PC-3 (cell line): ENCODE results near the gene SUV39H1. TPM values are rescaled to one million over a fixed set of nuclear protein-coding genes. Genes with fewer than 3 reads are reported as not detected.

ENCODE experiments used
- ATAC-seq: fragments of 200-7000 bp; cut with Tn5 transposase; 2 replicates; pipeline ENCODE4 v1.9.1; 2020; ENCODE audit warnings: mild to moderate bottlenecking, moderate library complexity
- BruUV-seq: library from RNA; stranded (reverse); fragments of 400-500 nt; replicated peaks from 2 replicates; lab custom pipeline; 2021; lab: Mats Ljungman, UMichigan
- CTCF ChIA-PET: fragments of 300-600 bp; sonication (Branson Sonifier 250); formaldehyde crosslinking; loops from one replicate; lab custom pipeline; 2022; ENCODE audit warnings: antibody characterized with exemption; lab: Charles Lee
- POLR2A ChIA-PET: fragments of 300-600 bp; sonication (Branson Sonifier 250); formaldehyde crosslinking; loops from one replicate; lab custom pipeline; 2022; ENCODE audit warnings: antibody characterized with exemption; ENCODE audit not compliant: unreplicated experiment; lab: Charles Lee
- DNase-seq: peaks from one replicate; pipeline ENCODE4 v3.0.0-alpha.2; 2015
- H2AFZ ChIP-seq: fragments of 300-600 bp; sonication (generic); 2 replicates; pipeline ENCODE4 v1.6.0; 2016; ENCODE audit warnings: antibody characterized with exemption, low read length
- H3F3A ChIP-seq: fragments of 300-600 bp; sonication (generic); one replicate; pipeline ENCODE4 v1.6.0; 2017; ENCODE audit warnings: antibody characterized with exemption, low read length, control low read depth, mild to moderate bottlenecking; ENCODE audit not compliant: unreplicated experiment
- H3K27ac ChIP-seq: fragments of 300-600 bp; sonication (generic); 2 replicates; pipeline ENCODE4 v1.5.1; 2016; ENCODE audit warnings: mild to moderate bottlenecking, low read length
- H3K27me3 ChIP-seq: fragments of 300-600 bp; sonication (generic); 2 replicates; pipeline ENCODE4 v1.6.1; 2016; ENCODE audit warnings: low read length, mixed read lengths
- H3K36me3 ChIP-seq: fragments of 300-600 bp; sonication (generic); 2 replicates; pipeline ENCODE4 v1.6.1; 2016; ENCODE audit warnings: low read depth, mixed run types, low read length, mixed read lengths
- H3K4me1 ChIP-seq: fragments of 300-600 bp; sonication (generic); 2 replicates; pipeline ENCODE4 v1.5.1; 2016; ENCODE audit warnings: low read length; ENCODE audit not compliant: insufficient read depth
- H3K4me2 ChIP-seq: fragments of 300-600 bp; sonication (generic); 2 replicates; pipeline ENCODE4 v1.6.0; 2016; ENCODE audit warnings: low read length
- H3K4me3 ChIP-seq: fragments of 300-600 bp; sonication (generic); 2 replicates; pipeline ENCODE4 v1.5.1; 2016; ENCODE audit warnings: mild to moderate bottlenecking, low read length, mixed read lengths
- H3K79me2 ChIP-seq: fragments of 300-600 bp; sonication (generic); 2 replicates; pipeline ENCODE4 v1.6.1; 2017; ENCODE audit warnings: low read length, mixed read lengths
- H3K9ac ChIP-seq: fragments of 300-600 bp; sonication (generic); 2 replicates; pipeline ENCODE4 v1.6.0; 2016; ENCODE audit warnings: mild to moderate bottlenecking, low read length
- H3K9me2 ChIP-seq: fragments of 300-600 bp; sonication (generic); replicated peaks from 2 replicates; pipeline ENCODE4 v1.6.1; 2016; ENCODE audit warnings: mixed run types, low read length, mixed read lengths
- H3K9me3 ChIP-seq: fragments of 300-600 bp; sonication (generic); 2 replicates; pipeline ENCODE4 v1.6.1; 2016; ENCODE audit warnings: low read length, mixed read lengths
- H4K20me1 ChIP-seq: fragments of 300-600 bp; sonication (generic); 2 replicates; pipeline ENCODE4 v1.6.1; 2016; ENCODE audit warnings: low read length, mixed read lengths
- EZH2 ChIP-seq: fragments of 300-600 bp; sonication (generic); IDR thresholded peaks from one replicate; pipeline ENCODE4 v1.6.1; 2017; ENCODE audit warnings: antibody characterized with exemption, mild to moderate bottlenecking, low read length; ENCODE audit not compliant: unreplicated experiment
- EZH2phosphoT487 ChIP-seq: fragments of 300-600 bp; sonication (generic); IDR thresholded peaks from 2 replicates; pipeline ENCODE4 v1.6.1; 2018; ENCODE audit warnings: mild to moderate bottlenecking, antibody characterized with exemption, low read length, borderline replicate concordance
- intact Hi-C: fragments of 100-400 bp; cut with micrococcal nuclease; formaldehyde crosslinking; loops from 2 replicates; pipeline ENCODE4 v1.9.0; 2023
- total RNA-seq: library from RNA; depleted of rRNA; stranded (reverse); fragments of >200 nt; gene quantifications from 2 replicates; pipeline ENCODE4 v1.2.3, GENCODE V29; 2014
- TF ChIP-seq, protein P1 (sequence below): fragments of 300-600 bp; sonication (generic); conservative IDR thresholded peaks from 2 replicates; pipeline ENCODE4 v1.5.1; 2017; ENCODE audit warnings: antibody characterized with exemption, low read depth, mild to moderate bottlenecking, low read length

SUV39H1 gene
- total RNA-seq, 1 experiment from 2014 or later = 22.3 TPM

DNA sequence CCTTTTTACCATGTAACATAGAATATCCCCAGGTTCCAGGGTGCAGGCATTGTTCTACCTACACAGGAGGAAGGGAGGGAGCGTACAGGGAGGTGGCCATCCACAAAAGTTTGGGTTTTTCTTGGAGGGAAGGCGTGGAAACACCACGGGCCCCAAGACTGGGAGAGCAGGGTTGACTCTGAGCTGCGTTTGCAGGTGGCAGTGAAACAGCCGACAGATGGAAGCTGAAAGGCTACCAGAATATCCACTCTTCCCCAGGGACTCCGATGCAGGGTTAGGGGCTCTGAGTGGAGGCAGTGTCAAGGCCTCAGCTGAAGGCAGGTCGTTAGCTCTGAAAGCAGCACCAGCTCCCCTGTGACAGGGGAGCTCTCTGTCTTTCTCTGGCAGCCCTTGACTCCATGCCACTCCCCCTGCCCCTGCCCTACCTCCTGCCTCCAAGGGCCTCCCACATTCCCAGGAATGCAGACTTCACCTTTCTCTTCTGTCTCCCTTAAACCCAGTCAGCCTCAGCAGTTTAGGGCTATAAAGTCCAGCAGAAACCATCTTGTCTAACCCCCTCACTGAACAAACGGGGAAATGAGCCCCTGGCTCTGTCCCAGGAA, 51.0 kb downstream of the SUV39H1 start:
- H4K20me1 ChIP-seq = no peaks in the 10 kb centered on the region
- H3K4me1 ChIP-seq = no peaks in the 10 kb centered on the region
- no peaks in the 10 kb centered on the region for H3K36me3 ChIP-seq
- no peaks in the 10 kb centered on the region for H3K79me2 ChIP-seq
- ChIA-PET POLR2A (no interaction called here), CTCF (no interaction called here)
- DNase-seq = no peak
- no peak overlapping the region for H3K27ac ChIP-seq
- H3K27me3 ChIP-seq = no peaks in the 10 kb centered on the region
- no peaks in the 10 kb centered on the region for H3F3A ChIP-seq
- no peak for ATAC-seq
- H3K4me2 ChIP-seq = no peak overlapping the region
- no peak for TF ChIP-seq EZH2
- TF ChIP-seq EZH2phosphoT487 = no peak
- TF ChIP-seq, protein P1, sequence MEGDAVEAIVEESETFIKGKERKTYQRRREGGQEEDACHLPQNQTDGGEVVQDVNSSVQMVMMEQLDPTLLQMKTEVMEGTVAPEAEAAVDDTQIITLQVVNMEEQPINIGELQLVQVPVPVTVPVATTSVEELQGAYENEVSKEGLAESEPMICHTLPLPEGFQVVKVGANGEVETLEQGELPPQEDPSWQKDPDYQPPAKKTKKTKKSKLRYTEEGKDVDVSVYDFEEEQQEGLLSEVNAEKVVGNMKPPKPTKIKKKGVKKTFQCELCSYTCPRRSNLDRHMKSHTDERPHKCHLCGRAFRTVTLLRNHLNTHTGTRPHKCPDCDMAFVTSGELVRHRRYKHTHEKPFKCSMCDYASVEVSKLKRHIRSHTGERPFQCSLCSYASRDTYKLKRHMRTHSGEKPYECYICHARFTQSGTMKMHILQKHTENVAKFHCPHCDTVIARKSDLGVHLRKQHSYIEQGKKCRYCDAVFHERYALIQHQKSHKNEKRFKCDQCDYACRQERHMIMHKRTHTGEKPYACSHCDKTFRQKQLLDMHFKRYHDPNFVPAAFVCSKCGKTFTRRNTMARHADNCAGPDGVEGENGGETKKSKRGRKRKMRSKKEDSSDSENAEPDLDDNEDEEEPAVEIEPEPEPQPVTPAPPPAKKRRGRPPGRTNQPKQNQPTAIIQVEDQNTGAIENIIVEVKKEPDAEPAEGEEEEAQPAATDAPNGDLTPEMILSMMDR = no peak
- no peaks in the 10 kb centered on the region for H3K9me3 ChIP-seq
- H3K9me2 ChIP-seq = no peaks in the 10 kb centered on the region
- no peak overlapping the region for H2AFZ ChIP-seq
- BruUV-seq = no TSS peak
- H3K4me3 ChIP-seq = no peak overlapping the region
- H3K9ac ChIP-seq = no peak overlapping the region
- intact Hi-C loops = no loop called here

DNA sequence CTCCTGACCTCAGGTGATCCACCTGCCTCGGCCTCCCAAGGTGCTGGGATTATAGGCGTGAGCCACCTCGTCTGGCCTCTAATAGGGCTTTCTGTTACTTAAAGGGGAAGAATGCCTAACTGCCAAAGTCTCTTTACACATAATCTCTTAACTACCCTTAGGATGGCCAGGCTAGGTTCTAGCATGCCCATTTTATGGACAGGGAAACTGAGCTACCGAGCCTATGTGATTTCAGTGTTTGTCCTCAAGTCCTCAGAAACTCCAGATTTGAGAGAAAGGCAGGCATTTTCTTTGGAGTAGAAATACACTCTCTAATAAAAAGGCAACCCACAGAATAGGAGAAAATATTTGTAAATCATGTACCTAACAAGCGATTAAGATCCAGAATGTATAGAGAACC, 52.6 kb downstream of the SUV39H1 start:
- no peak overlapping the region for H3K4me2 ChIP-seq
- no peaks in the 10 kb centered on the region for H3K9me3 ChIP-seq
- ChIA-PET CTCF (no interaction called here), POLR2A (no interaction called here)
- no peak overlapping the region for H3K9ac ChIP-seq
- H3K9me2 ChIP-seq = no peaks in the 10 kb centered on the region
- intact Hi-C loops = no loop called here
- no peak overlapping the region for H3K4me3 ChIP-seq
- no peak for ATAC-seq
- no TSS peak for BruUV-seq
- no peaks in the 10 kb centered on the region for H3K36me3 ChIP-seq
- no peak overlapping the region for H2AFZ ChIP-seq
- H3F3A ChIP-seq = no peaks in the 10 kb centered on the region
- H3K4me1 ChIP-seq = no peaks in the 10 kb centered on the region
- no peaks in the 10 kb centered on the region for H3K27me3 ChIP-seq
- no peak overlapping the region for H3K27ac ChIP-seq
- no peaks in the 10 kb centered on the region for H4K20me1 ChIP-seq
- no peak for DNase-seq
- H3K79me2 ChIP-seq = no peaks in the 10 kb centered on the region
- no peak for TF ChIP-seq EZH2
- no peak for TF ChIP-seq EZH2phosphoT487
- TF ChIP-seq, protein P1 = no peak

DNA sequence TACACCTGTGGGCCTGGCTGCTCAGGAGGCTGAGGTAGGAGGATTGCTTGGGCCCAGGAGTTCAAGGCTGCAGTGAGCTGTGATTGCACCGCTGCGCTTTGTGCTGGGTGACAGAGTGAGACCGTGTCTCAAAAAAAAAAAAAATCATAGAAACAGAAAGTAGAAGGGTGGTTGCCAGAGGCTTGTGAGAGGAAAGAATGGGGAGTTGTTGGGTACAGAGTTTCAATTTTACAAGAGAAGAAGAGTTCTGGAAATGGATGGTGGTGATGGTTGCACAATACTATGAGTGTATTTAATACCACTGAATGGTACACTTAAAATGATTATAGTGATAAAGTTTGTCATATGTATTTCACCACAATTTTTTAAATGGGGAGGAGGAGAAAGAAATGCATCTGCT, 54.8 kb downstream of the SUV39H1 start:
- no TSS peak for BruUV-seq
- intact Hi-C loops = no loop called here
- H4K20me1 ChIP-seq = no peaks in the 10 kb centered on the region
- H3K9me3 ChIP-seq = no peaks in the 10 kb centered on the region
- H3K4me3 ChIP-seq = no peak overlapping the region
- H2AFZ ChIP-seq = no peak overlapping the region
- no peaks in the 10 kb centered on the region for H3K79me2 ChIP-seq
- no peak for TF ChIP-seq EZH2
- TF ChIP-seq, protein P1 = no peak
- TF ChIP-seq EZH2phosphoT487 = no peak
- no peak for DNase-seq
- H3K36me3 ChIP-seq = no peaks in the 10 kb centered on the region
- no peak overlapping the region for H3K9ac ChIP-seq
- H3K4me1 ChIP-seq = no peaks in the 10 kb centered on the region
- H3K9me2 ChIP-seq = no peaks in the 10 kb centered on the region
- no peak for ATAC-seq
- POLR2A ChIA-PET = no interaction called here
- CTCF ChIA-PET = no interaction called here
- H3K4me2 ChIP-seq = no peak overlapping the region
- H3K27ac ChIP-seq = no peak overlapping the region
- no peaks in the 10 kb centered on the region for H3K27me3 ChIP-seq
- H3F3A ChIP-seq = no peaks in the 10 kb centered on the region
